ENCODE measurements around the gene NALCN.

NALCN gene

GRCh38 chr13:101109005-101109404, 307.3 kb downstream of the NALCN start:
- no peak for TF ChIP-seq CTCF (conservative IDR thresholded peaks at IDR 0.05; ENCODE audit: low read depth, low read length)
- no peak for DNase-seq (ENCODE audit: low read depth)
- no peak overlapping the region for H3K4me3 ChIP-seq (ENCODE audit: low read length)

- TF ChIP-seq CTCF (conservative IDR thresholded peaks at IDR 0.05; ENCODE audit: low read depth, low read length) = no peak
- no peak overlapping the region for H3K4me3 ChIP-seq (ENCODE audit: low read length)
- no peak for DNase-seq (ENCODE audit: low read depth)
These were observed 317.4 kb downstream of the NALCN start for GRCh38 chr13:101098873-101099272.

GRCh38 chr13:101092985-101093384, 323.3 kb downstream of the NALCN start:
- DNase-seq (ENCODE audit: low read depth) = peak; percentile 39

GRCh38 chr13:101090287-101090686, 326.0 kb downstream of the NALCN start:
- TF ChIP-seq CTCF (conservative IDR thresholded peaks at IDR 0.05; ENCODE audit: low read depth, low read length) = no peak
- H3K4me3 ChIP-seq (ENCODE audit: low read length) = no peak overlapping the region
- DNase-seq (ENCODE audit: low read depth) = no peak

More at GRCh38 chr13:101092985-101093384, 323.3 kb downstream of the NALCN start:
- no peak overlapping the region for H3K4me3 ChIP-seq (ENCODE audit: low read length)
- TF ChIP-seq CTCF (conservative IDR thresholded peaks at IDR 0.05; ENCODE audit: low read depth, low read length) = no peak

GRCh38 chr13:101085551-101085950, 330.8 kb downstream of the NALCN start:
- H3K4me3 ChIP-seq (ENCODE audit: low read length) = no peak overlapping the region
- no peak for DNase-seq (ENCODE audit: low read depth)
- no peak for TF ChIP-seq CTCF (conservative IDR thresholded peaks at IDR 0.05; ENCODE audit: low read depth, low read length)

- no peak for DNase-seq (ENCODE audit: low read depth)
- no peak overlapping the region for H3K4me3 ChIP-seq (ENCODE audit: low read length)
- TF ChIP-seq CTCF (conservative IDR thresholded peaks at IDR 0.05; ENCODE audit: low read depth, low read length) = no peak
These were observed 333.9 kb downstream of the NALCN start for GRCh38 chr13:101082441-101082840.

GRCh38 chr13:101080616-101081015, 335.7 kb downstream of the NALCN start:
- no peak for TF ChIP-seq CTCF (conservative IDR thresholded peaks at IDR 0.05; ENCODE audit: low read depth, low read length)
- DNase-seq (ENCODE audit: low read depth) = no peak

More at GRCh38 chr13:101080616-101081015, 335.7 kb downstream of the NALCN start:
- H3K4me3 ChIP-seq (ENCODE audit: low read length) = no peak overlapping the region
